Stimulated activated CD4-positive, alpha-beta T cell treated with anti-CD3 and anti-CD28 coated beads, Interleukin-12 subunit alpha, Interleukin-12 subunit beta, amount 100 ng/mL, for 48 hours (primary cell): ENCODE results near the gene PTCRA.
"Not testable (repeated sequence)": the region's sequence is repeated elsewhere in the genome, so short reads cannot be mapped to it uniquely, and the experiment has no call there.

Experiments
- DNase-seq, 3 donors: peaks; one replicate each; pipeline ENCODE4 v3.0.0-alpha.2; 2020; ENCODE audit warnings: low read depth in 2 of 3, low spot score in 1 of 3

PTCRA gene

DNA sequence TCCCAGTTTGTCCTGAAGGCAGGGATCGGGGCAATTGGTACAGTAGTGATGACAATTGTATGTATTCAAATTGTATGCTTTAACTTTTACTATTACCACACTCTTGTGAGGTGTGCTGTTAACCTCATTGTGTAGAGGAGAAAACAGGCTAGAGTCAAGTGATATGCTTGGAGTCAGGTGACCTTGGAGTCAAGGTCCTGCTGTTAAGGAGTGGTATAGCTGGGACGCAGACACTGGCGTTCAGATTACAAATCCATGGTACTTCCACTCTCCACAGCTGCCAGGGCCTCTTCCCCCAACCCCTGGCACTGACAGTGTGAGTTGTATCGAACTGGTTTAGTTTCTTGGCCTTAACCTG, 23.9 kb downstream of the PTCRA start:
- DNase-seq: no peak

DNA sequence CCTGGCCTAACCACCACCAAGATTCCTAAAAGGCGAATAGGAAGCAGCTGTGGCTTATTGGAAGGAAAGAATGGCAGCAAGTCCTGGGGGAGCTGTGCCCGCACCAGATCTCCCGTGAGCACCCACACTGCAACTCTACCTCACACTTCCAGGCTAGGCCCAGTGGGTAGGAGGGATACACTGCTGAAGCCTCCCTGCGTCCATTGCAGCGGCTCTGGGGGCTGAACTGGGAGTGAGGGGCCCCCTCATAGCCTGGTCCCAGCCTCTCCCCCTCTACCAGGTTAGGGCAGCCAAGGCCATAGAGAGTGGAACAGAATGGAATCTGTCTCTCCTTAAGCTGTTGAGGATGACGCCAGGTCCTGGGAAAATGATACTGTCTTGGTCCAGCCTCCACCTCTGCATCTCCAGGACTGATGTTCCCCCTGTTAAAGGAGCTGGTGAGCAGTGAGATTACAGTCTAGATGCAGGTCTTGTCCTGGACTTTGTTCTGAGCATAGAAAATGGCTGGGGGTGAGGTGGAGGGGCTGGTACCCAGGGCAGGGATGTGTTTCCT, 24.7 kb downstream of the PTCRA start:
- DNase-seq: no peak

DNA sequence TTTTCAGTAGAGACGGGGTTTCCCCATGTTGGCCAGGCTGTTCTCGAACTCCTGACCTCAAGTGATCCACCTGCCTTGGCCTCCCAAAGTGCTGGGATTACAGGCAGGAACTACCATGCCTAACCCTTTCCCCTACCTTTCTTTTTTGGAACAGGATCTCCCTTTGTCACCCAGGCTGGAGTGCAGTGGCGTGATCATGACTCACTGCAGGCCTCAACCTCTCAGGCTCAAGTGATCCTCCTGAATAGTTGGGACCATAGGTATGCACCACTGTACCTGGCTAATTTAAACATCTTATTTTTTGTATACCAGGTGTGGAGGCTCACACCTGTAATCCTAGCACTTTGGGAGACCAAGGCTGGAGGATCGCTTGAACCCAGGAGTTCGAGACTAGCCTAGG, 25.5 kb downstream of the PTCRA start:
- DNase-seq: not testable (repeated sequence)

GRCh38 chr6:42942444-42942843, 26.6 kb downstream of the PTCRA start:
- DNase-seq: no peak

GRCh38 chr6:42947950-42948349, 32.1 kb downstream of the PTCRA start:
- no peak for DNase-seq

- DNase-seq: no peak
These were observed 36.5 kb downstream of the PTCRA start for GRCh38 chr6:42952389-42952788.

DNA sequence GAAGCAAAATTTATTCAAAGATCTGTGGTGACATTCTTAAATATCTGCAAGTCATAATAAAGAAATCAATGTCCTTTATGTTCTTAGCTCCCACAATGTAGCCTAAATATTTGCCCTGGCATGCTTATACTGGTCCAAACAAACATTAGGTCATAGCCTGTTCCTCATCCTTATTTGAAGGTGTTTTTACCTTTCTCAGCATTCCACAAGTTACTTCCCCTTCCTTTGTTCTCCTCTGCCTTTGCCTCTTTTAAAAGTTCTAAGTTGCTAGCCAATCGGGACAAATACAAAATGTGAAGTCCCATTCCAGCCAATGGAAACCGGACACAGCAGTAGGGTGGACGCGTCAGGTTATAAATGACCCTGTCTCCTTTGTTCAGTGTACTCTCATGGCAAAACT, 38.6 kb downstream of the PTCRA start:
- DNase-seq: not testable (repeated sequence)

DNA sequence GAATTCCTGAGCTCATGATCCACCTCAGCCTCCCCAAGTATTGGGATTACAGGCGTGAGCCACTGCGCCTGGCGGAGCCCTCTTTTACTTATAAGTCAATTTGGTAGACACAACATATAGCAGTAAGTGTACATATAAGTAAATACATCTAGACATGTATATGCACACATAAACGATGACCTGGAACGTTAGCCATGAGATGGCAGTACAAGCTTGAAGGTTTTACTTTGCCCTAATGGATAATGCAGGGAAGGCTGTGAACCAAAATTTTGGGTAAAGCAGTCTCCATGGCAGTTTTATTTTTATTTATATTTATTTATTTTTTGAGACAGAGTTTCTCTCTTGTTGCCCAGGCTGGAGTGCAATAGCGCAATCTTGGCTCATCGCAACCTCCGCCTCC, 42.3 kb downstream of the PTCRA start:
- DNase-seq: no peak

- no peak for DNase-seq
These were observed 44.0 kb downstream of the PTCRA start for GRCh38 chr6:42959917-42960242.

DNA sequence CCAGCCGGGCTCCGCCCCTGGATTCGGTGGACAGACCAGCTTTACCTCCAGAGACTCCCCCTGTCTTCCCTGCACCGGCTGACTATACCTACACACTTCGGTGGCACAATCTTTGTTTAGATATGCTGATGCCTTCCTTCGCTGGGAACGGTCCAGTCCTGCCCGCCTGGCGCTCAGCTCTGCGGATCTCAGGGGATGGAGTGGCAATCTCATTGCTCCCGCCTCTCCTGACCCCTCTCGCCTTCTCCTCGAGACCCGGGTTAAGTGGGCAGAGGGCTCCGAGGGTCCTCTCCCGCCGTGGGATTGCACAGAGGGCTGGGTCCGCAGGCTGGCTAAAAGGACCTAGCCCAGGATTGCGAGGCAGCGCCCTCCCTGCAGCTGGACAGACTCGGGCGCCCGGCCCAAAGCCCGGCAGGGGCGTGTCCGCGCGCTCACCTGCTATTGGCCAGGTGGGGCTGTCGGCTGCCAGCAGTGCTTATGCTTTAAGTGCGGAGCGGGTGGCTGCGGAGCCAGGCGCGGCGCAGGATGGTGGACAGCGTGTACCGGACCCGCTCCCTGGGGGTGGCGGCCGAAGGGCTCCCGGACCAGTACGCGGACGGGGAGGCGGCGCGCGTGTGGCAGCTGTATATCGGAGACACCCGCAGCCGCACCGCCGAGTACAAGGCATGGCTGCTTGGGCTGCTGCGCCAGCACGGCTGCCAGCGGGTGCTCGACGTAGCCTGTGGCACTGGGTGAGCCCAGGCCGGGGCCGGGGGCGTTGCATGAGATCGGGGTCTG, 44.6 kb downstream of the PTCRA start, which contains the start of gene GNMT:
TSS of gene GNMT (plus strand) at position 512 of the 777 bp plus-strand sequence. CDS start at position 526, 14 bp downstream.
- DNase-seq: no peak

DNA sequence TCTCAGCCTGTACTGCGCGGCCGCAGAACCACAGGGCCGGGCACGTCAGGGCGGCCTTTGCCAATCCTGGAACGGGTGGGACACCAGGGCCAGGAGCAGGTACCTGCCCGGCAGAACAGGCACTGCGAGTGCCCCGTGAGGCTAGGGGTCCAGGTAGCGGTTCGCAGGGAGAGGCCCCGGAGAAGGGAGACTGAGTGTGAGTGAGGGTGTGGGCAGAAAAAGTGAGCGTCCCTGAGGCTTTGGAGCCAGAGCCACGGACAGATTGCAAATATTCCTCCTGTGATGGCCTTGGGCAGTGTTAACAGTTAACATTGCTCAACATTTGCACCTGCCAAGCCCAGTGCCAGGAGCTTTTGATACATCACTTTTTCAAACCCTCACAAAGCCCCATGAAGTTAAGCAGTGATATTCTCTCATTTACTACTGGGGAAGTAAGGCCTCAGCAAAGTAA, 45.2 kb downstream of the PTCRA start:
- no peak for DNase-seq

GRCh38 chr6:42962096-42962495, 46.2 kb downstream of the PTCRA start:
- DNase-seq: no peak

DNA sequence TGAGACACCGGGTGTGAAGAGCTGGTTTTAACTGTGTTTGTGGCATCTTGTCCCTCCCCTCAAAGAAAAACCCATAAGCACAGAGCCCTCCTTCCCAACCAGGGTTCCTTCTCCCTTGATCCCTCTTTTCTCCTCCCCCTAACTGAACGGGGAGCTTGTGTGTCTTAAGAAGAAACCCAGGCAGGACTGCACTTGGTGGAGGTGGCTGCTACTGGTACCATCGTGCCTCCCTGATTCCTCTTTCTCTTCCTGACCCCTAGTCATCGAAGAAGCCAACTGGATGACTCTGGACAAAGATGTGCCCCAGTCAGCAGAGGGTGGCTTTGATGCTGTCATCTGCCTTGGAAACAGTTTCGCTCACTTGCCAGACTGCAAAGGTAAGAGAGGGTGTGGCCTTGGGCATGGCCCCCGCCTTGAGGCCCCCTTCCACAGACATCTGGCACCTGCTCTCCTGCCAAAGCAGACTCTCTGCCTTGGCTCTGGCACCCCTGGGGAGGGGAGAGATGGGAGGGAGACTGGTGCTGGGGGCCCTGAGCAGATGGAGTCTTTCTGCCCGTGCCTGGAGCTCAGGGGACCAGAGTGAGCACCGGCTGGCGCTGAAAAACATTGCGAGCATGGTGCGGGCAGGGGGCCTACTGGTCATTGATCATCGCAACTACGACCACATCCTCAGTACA, 46.8 kb downstream of the PTCRA start:
- DNase-seq: no peak

DNA sequence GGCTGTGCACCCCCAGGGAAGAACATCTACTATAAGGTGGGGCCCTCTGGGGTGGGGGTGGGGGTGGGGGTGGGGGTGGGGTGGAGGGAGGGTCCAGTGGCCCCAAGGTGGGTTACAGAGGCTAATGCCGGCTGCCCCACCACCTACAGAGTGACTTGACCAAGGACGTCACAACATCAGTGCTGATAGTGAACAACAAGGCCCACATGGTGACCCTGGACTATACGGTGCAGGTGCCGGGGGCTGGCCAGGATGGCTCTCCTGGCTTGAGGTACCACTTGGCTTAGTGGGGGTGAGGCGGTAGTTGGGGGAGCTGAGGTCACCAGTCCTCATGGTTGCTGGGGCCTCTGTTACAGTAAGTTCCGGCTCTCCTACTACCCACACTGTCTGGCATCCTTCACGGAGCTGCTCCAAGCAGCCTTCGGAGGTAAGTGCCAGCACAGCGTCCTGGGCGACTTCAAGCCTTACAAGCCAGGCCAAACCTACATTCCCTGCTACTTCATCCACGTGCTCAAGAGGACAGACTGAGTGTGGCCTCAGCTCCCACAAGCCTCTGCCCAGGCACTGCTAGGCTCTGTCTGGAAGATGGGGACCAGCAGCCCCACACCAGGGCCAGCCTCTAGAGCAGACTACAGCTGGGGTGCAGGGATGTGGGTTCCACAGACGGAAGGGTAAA, 47.5 kb downstream of the PTCRA start:
- DNase-seq: no peak

DNA sequence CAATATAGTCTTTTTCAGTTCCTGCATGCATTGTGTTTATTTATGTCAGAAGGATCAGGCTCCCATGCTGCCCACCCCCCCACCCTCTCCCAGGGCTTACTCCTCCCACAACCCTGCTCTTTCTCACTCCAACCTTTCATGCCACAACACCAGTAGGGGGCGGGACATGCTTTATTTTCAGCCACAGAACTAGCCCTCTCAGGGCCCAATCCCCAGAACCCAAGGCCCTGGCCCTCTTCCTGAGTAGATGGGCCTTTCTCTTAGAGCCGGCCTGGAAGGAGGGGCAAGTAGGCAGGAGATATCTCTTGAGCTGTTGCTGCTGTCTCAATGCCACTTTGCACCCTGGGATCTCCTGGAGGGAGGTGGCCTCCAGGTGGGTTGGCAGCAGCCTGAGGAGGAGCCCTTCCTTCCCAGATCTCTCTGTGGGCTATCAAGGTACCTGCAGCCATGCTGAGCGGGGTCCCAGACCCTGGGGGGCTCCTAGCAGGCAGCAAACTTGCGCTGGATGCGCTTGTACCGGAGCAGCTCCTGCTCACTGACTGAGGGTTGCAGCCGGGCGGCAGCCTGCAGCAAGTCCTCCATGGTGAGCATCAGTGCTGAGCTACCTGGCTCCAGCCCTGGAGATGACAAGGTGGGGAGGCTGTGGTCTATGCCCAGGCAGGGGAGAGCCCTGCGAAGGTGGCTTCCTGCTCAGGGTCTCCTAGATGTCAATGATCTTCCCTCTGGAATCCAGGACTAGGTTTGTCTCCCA, 48.2 kb downstream of the PTCRA start:
- no peak for DNase-seq

DNA sequence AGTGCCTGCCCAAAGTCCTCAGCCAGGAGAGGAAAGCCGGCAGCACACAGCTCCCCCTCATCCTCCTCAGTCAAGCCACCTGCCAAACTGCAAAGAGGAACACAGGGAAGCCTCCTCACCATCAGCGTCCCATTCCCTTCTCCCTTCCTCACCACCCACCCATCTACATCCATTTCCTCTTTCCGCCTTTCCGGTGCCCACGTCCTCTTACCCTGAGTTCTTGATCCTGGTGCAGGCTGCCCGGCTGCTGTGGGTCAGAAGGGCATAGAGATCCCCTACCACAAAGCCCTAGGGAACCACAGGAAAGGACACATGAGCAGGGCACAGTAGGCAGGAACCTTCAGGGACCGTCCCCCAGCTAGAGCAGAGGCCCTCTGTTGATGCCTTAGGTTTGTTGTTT, 50.7 kb downstream of the PTCRA start:
- no peak for DNase-seq

- no peak for DNase-seq
These were observed 51.4 kb downstream of the PTCRA start for GRCh38 chr6:42967228-42967627.

GRCh38 chr6:42968126-42968701, 52.4 kb downstream of the PTCRA start:
- DNase-seq: no peak

GRCh38 chr6:42968783-42969182, 52.9 kb downstream of the PTCRA start:
- DNase-seq: no peak

DNA sequence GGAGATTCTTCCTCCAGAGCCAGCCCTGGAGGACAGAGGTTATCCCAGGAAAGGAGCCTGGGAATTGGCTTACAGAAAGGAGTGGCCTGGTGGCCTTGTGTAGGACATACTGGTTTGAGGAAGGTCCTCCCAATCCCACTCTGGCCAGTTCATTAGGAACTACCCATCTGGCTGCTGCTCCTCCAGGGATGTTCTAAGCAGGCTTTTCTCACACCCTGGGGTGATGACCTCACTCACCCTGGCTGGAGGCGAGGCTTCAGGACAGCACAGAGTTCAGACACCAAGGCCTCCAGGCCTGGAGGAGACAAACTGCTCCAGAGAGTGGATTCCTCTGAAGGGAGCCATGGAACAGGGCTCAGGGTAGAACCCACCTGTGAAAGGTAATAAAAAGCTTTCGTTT, 53.6 kb downstream of the PTCRA start:
- no peak for DNase-seq

DNA sequence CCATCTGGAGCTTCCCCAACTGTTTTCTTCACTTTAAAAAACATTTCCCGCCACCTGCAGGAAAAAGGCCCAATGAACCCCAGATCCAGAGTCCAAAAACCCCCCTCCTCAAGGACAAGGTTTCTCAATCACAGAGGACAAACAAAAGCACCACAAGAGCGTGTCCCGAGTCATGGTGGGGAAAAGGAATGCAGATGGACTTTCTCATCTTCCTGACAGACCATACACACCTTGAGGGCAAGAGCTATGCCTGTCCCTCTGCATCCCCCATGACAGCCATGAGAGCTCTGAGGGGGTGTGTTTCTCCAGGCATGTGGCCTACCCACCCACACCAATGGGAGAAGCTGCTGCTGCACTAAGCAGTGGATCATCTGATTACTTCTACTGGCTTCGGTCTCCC, 54.1 kb downstream of the PTCRA start:
- no peak for DNase-seq
